Measurements from ENCODE around the gene ARGFX.

- TF ChIP-seq CTCF (IDR thresholded peaks at IDR 0.05; ENCODE audit: insufficient read depth, low read length) (no peak), REST (IDR thresholded peaks at IDR 0.05; ENCODE audit: insufficient replicate concordance, low read depth) (no peak)
These were observed 22.6 kb upstream of the ARGFX start for GRCh38 chr3:121545049-121545573.
